Measurements from ENCODE around the gene SLC9A3.

Gene SLC9A3

DNA sequence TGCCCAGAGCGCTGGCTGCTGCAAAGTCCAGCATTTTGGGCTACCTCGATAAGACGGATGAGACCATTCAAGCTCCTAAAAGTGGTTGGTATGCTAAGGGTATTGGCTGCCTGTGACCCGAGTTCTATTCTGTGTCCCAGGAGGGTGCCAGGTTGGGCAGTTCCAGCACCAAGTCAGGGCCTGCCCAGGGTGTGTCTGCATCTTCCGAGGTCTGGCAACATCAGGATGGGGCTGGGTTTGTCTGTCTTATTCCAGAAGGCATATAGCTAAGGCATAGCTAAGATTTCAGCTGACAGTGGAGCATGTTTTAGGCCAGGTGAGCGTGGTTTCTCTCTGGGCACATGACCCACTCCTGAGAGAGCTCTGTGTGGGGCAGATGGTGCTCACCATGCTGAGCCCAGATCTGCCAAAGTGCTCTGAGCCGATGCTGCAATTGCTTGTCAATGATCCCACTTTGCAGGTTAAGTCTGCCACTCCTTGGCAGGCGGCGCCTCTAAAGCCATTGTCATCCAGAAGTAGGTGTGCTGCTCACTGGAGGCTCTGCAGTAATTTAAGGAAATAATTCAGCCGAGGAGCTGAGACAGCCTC lies 7.8 kb downstream of the SLC9A3 start:
- TF ChIP-seq CTCF (IDR thresholded peaks at IDR 0.05; ENCODE audit: control insufficient read depth, insufficient read depth, low read depth, low read length, missing control alignments), result no peak

DNA sequence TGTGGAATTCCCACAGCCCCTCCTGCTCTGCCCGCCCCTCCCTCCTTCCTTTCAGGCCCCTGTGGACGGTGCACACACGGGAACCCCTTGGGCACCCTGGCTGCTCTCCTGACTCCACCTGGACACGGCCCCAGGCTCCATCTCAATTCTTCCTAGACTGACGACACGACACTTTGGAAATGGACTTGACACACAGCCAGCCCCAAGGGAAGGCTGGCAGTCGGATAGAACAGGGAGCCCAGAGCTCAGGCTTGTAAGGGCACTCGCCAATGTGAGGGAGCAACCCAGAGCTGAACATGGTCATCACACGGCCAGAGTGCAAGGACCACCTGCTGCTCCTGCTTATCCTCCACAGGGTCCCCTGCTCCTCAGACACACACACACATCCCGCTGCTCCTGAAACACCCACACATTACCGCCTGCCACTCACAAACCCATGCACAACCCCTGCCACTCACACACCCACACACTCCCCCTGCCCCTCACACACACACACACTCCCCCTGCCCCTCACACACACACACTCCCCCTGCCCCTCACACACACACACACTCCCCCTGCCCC lies 8.9 kb downstream of the SLC9A3 start:
- DNase-seq (ENCODE audit: low read depth), result no peak
- TF ChIP-seq CTCF (IDR thresholded peaks at IDR 0.05; ENCODE audit: control insufficient read depth, insufficient read depth, low read depth, low read length, missing control alignments), result no peak
- no peak overlapping the region for H3K4me3 ChIP-seq (ENCODE audit: control insufficient read depth, low read depth, low read length)

More for the DNA sequence above, 7.8 kb downstream of the SLC9A3 start:
- DNase-seq (ENCODE audit: low read depth), result no peak
- H3K4me3 ChIP-seq (ENCODE audit: control insufficient read depth, low read depth, low read length), result no peak overlapping the region

GRCh38 chr5:514673-515072 lies 9.6 kb downstream of the SLC9A3 start:
- TF ChIP-seq CTCF (IDR thresholded peaks at IDR 0.05; ENCODE audit: control insufficient read depth, insufficient read depth, low read depth, low read length, missing control alignments), result no peak
- H3K4me3 ChIP-seq (ENCODE audit: control insufficient read depth, low read depth, low read length), result no peak overlapping the region
- no peak for DNase-seq (ENCODE audit: low read depth)

GRCh38 chr5:514101-514485 lies 10.2 kb downstream of the SLC9A3 start:
- no peak for DNase-seq (ENCODE audit: low read depth)
- TF ChIP-seq CTCF (IDR thresholded peaks at IDR 0.05; ENCODE audit: control insufficient read depth, insufficient read depth, low read depth, low read length, missing control alignments), result no peak
- no peak overlapping the region for H3K4me3 ChIP-seq (ENCODE audit: control insufficient read depth, low read depth, low read length)

DNA sequence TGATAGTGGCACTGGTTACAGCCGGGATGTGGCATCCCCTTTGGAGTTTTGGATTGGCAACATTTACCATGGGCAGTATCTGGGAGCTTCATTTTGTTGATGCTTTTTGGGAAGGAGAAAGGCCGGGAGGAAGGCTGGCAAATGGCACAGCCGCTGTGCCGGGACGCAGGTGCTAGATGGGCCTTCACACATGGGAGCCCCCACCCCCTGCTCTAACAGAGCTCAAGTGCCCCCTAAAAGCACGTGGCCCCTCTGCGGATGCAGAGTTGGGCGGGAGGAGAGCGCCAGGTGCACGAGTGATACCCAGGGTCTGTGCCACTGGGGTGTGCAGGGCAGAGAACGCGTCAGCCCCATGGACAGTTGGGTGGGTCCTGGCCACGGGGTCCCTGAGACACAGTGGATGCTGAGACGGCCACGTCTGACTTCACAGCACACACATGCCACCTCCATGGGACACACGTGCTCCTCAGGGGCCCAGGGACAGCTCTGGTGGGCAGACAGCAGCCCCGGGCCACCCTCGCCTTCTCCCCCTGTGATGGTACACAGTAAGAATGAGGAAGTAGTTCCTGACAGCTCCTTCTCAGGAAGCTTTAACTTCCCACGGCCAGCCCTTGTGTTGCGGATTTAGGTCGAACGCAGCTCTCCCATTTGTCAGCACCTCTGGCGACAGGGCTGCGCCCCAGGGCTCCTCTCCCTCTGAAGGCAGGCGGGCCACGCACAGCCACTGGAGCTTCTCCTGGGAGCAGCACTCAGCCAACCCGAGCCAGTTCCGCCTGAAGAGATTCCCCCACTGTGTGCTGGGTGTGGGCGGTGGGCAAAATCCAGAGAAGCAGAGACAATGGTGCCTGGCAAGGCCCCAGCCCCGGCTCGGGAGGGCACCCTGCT lies 10.8 kb downstream of the SLC9A3 start:
- H3K4me3 ChIP-seq (ENCODE audit: control insufficient read depth, low read depth, low read length), result no peak overlapping the region
- TF ChIP-seq CTCF (IDR thresholded peaks at IDR 0.05; ENCODE audit: control insufficient read depth, insufficient read depth, low read depth, low read length, missing control alignments), result no peak
- no peak for DNase-seq (ENCODE audit: low read depth)

DNA sequence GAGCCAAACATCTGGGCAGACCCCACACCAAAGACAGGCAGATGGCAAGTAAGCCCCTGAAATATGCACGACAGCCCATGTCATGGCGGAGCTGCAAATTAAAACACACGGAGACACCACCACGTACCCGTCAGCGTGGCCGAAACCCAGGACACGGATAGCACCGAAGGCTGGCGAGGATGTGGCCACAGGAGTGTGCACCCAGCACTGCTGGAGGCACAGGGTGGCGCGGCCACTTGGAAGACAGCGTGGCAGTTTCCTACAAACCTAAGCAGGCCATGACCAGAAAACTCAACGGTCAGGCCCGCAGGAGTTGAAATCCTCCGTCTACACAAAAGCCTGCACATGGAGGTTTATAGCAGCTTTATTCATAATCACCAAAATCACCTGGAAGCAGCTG lies 12.8 kb downstream of the SLC9A3 start:
- TF ChIP-seq CTCF (IDR thresholded peaks at IDR 0.05; ENCODE audit: control insufficient read depth, insufficient read depth, low read depth, low read length, missing control alignments), result no peak
- no peak overlapping the region for H3K4me3 ChIP-seq (ENCODE audit: control insufficient read depth, low read depth, low read length)
- no peak for DNase-seq (ENCODE audit: low read depth)

Measured in AG09309 (cell line).